PFSK-1 (cell line): ENCODE data around the gene SLC25A47.

Experiments used
- POLR2AphosphoS5 ChIP-seq: IDR thresholded peaks from 2 replicates; pipeline ENCODE4 v1.6.1; 2012; ENCODE audit warnings: low read depth, mild to moderate bottlenecking, control low read depth, low read length, moderate library complexity
- SIN3A ChIP-seq: IDR thresholded peaks from 2 replicates; pipeline ENCODE4 v1.6.1; 2012; ENCODE audit warnings: mild to moderate bottlenecking, low read length, moderate library complexity, borderline replicate concordance; ENCODE audit not compliant: insufficient read depth
- TAF1 ChIP-seq: IDR thresholded peaks from 2 replicates; pipeline ENCODE4 v1.6.1; 2012; ENCODE audit warnings: low read length, control low read depth, borderline replicate concordance; ENCODE audit not compliant: insufficient read depth

- TF ChIP-seq TAF1: no peak
- no peak for TF ChIP-seq SIN3A
- TF ChIP-seq POLR2AphosphoS5: no peak
Observed at GRCh38 chr14:100279563-100279962, 43.6 kb upstream of the SLC25A47 start.
